IMR-90 (cell line): Measurements from ENCODE around the gene MYCBPAP. TPM values are rescaled to one million over a fixed set of nuclear protein-coding genes. Genes with fewer than 3 reads are reported as not detected.

ENCODE experiments used
- ATAC-seq: fragments of 200-7000 bp; cut with Tn5 transposase; 2 replicates; pipeline ENCODE4 v1.9.1; 2020; ENCODE audit warnings: low read depth, mild to moderate bottlenecking, moderate library complexity
- Bru-seq: library from RNA; stranded (reverse); fragments of 400-500 nt; gene quantifications from one replicate; lab custom pipeline; 2021; lab: Mats Ljungman, UMichigan
- BruChase-seq, 2 experiments: library from RNA; stranded (reverse); fragments of 400-500 nt; gene quantifications; one replicate each; lab custom pipeline; 2021; lab: Mats Ljungman, UMichigan
- BruUV-seq: library from RNA; stranded (reverse); fragments of 400-500 nt; replicated peaks from 2 replicates; lab custom pipeline; 2021; lab: Mats Ljungman, UMichigan
- CTCF ChIA-PET: fragments of 300-600 bp; formaldehyde crosslinking; extraction: SDS; loops from one replicate; lab custom pipeline; 2021; ENCODE audit warnings: antibody characterized with exemption; lab: Yijun Ruan, JAX
- POLR2A ChIA-PET: fragments of 300-600 bp; sonication (Branson Sonifier 250); formaldehyde crosslinking; loops from one replicate; lab custom pipeline; 2022; ENCODE audit warnings: antibody characterized with exemption; ENCODE audit not compliant: unreplicated experiment; lab: Charles Lee
- DNase-seq: peaks from one replicate; pipeline ENCODE4 v3.0.0; 2013
- H2AFZ ChIP-seq: replicated peaks from 2 replicates; pipeline ENCODE3; 2013; ENCODE audit warnings: low read length, mild to moderate bottlenecking; ENCODE audit not compliant: poor library complexity
- H2AK5ac ChIP-seq: 2 replicates; pipeline ENCODE4 v1.6.1; 2013; ENCODE audit warnings: low read depth, low read length, inconsistent platforms
- H2AK9ac ChIP-seq: replicated peaks from 2 replicates; pipeline ENCODE3; 2013; ENCODE audit warnings: mild to moderate bottlenecking, low read depth, low read length, moderate library complexity; ENCODE audit not compliant: poor library complexity
- H2BK120ac ChIP-seq: 2 replicates; pipeline ENCODE4 v1.6.1; 2013; ENCODE audit warnings: low read depth, low read length, inconsistent platforms
- H2BK15ac ChIP-seq: 3 replicates; pipeline ENCODE4 v1.6.1; 2013; ENCODE audit warnings: low read depth, low read length, inconsistent platforms
- H2BK20ac ChIP-seq: 2 replicates; pipeline ENCODE4 v1.6.1; 2013; ENCODE audit warnings: low read depth, mild to moderate bottlenecking, inconsistent platforms, low read length, moderate library complexity
- H2BK5ac ChIP-seq: 2 replicates; pipeline ENCODE4 v1.6.1; 2013; ENCODE audit warnings: mild to moderate bottlenecking, low read depth, low read length, inconsistent platforms; ENCODE audit not compliant: poor library complexity, severe bottlenecking
- H3K14ac ChIP-seq: replicated peaks from 2 replicates; pipeline ENCODE4 v1.6.1; 2013; ENCODE audit warnings: low read depth, low read length, inconsistent platforms
- H3K18ac ChIP-seq: 2 replicates; pipeline ENCODE4 v1.6.1; 2013; ENCODE audit warnings: low read depth, low read length, control low read depth
- H3K23ac ChIP-seq: 2 replicates; pipeline ENCODE4 v1.6.1; 2013; ENCODE audit warnings: low read depth, low read length, inconsistent platforms
- H3K27ac ChIP-seq: 2 replicates; pipeline ENCODE4 v1.5.1; 2013; ENCODE audit warnings: mild to moderate bottlenecking, control low read depth, low read length; ENCODE audit not compliant: insufficient read depth
- H3K27me3 ChIP-seq: 2 replicates; pipeline ENCODE4 v1.6.1; 2013; ENCODE audit warnings: low read length; ENCODE audit not compliant: control insufficient read depth, insufficient read depth
- H3K36me3 ChIP-seq: 2 replicates; pipeline ENCODE4 v1.6.1; 2013; ENCODE audit warnings: low read length, mixed read lengths; ENCODE audit not compliant: control insufficient read depth, insufficient read depth
- H3K4ac ChIP-seq: 2 replicates; pipeline ENCODE4 v1.6.1; 2013; ENCODE audit warnings: low read depth, low read length, inconsistent platforms
- H3K4me1 ChIP-seq: 2 replicates; pipeline ENCODE4 v1.6.1; 2013; ENCODE audit warnings: low read length, mixed read lengths; ENCODE audit not compliant: control insufficient read depth, insufficient read depth
- H3K4me2 ChIP-seq: 2 replicates; pipeline ENCODE4 v1.6.1; 2013; ENCODE audit warnings: low read depth, mild to moderate bottlenecking, control low read depth, low read length, moderate library complexity
- H3K4me3 ChIP-seq: 2 replicates; pipeline ENCODE4 v1.5.1; 2013; ENCODE audit warnings: low read depth, mild to moderate bottlenecking, control low read depth, low read length, moderate library complexity; ENCODE audit not compliant: insufficient read depth
- H3K56ac ChIP-seq: 2 replicates; pipeline ENCODE4 v1.6.1; 2013; ENCODE audit warnings: low read length, inconsistent platforms; ENCODE audit not compliant: insufficient read depth; ENCODE audit errors: extremely low read depth
- H3K79me1 ChIP-seq, 2 experiments: 2 replicates each; pipeline ENCODE4 v1.6.1; 2013; ENCODE audit warnings: low read length in 2 of 2, inconsistent platforms in 1 of 2, low read depth in 1 of 2
- H3K9ac ChIP-seq: 2 replicates; pipeline ENCODE4 v1.6.1; 2013; ENCODE audit warnings: low read depth, low read length, control low read depth
- H3K9me1 ChIP-seq: 2 replicates; pipeline ENCODE4 v1.6.1; 2013; ENCODE audit warnings: low read length, inconsistent platforms; ENCODE audit not compliant: insufficient read depth
- H3K9me3 ChIP-seq: 2 replicates; pipeline ENCODE4 v1.6.1; 2013; ENCODE audit warnings: low read length; ENCODE audit not compliant: control insufficient read depth, insufficient read depth
- H4K20me1 ChIP-seq: 2 replicates; pipeline ENCODE4 v1.6.1; 2013; ENCODE audit warnings: low read length, inconsistent platforms; ENCODE audit not compliant: insufficient read depth
- H4K5ac ChIP-seq: 2 replicates; pipeline ENCODE4 v1.6.1; 2013; ENCODE audit warnings: mild to moderate bottlenecking, low read depth, low read length, control low read depth
- H4K8ac ChIP-seq, 2 experiments: 2 replicates each; pipeline ENCODE4 v1.6.1; 2013; ENCODE audit warnings: low read depth in 2 of 2, low read length in 2 of 2, control low read depth in 1 of 2, inconsistent platforms in 1 of 2
- H4K91ac ChIP-seq: 2 replicates; pipeline ENCODE4 v1.6.1; 2013; ENCODE audit warnings: low read depth, low read length, inconsistent platforms; ENCODE audit not compliant: insufficient read depth
- MAZ ChIP-seq: IDR thresholded peaks from 2 replicates; pipeline ENCODE4 v1.6.1; 2012; ENCODE audit warnings: low read depth, mild to moderate bottlenecking, low read length, improper control_type of control experiment, moderate library complexity, borderline replicate concordance
- RAD21 ChIP-seq: IDR thresholded peaks from 2 replicates; pipeline ENCODE4 v1.6.1; 2012; ENCODE audit warnings: low read length, improper control_type of control experiment
- WGBS, 2 experiments: methylation state at CpG; one replicate each; pipeline versions ENCODE4 v1.1.5 to v1.1.7; 2013; ENCODE audit warnings: missing lambda C conversion rate in 2 of 2; ENCODE audit not compliant: insufficient read length in 1 of 2; ENCODE audit errors: extremely low coverage in 2 of 2; 5-methylcytosine and 5-hydroxymethylcytosine counted together
- dilution Hi-C: fragments of 300-500 bp; cut with HindIII; formaldehyde crosslinking; loops from one replicate; pipeline ENCODE4 v1.14.3; 2018; ENCODE audit warnings: low sequenced_read_pairs; ENCODE audit not compliant: unreplicated experiment
- in situ Hi-C: fragments of 300-500 bp; cut with MboI; formaldehyde crosslinking; loops from 3 replicates; pipeline ENCODE4 v1.14.3; 2019; ENCODE audit warnings: low sequenced_read_pairs, inconsistent platforms, mixed read lengths
- intact Hi-C: fragments of 100-400 bp; cut with micrococcal nuclease; formaldehyde crosslinking; loops from 2 replicates; pipeline ENCODE4 v1.10.0; 2022
- long read RNA-seq: library from polyadenylated mRNA; unstranded; transcript quantifications from one replicate; pipeline ENCODE4 v2.0.0, GENCODE V29; 2021; ENCODE audit not compliant: unreplicated experiment
- polyA plus RNA-seq, 3 experiments: library from polyadenylated mRNA; depleted of rRNA; stranded (reverse); fragments of >200 nt; gene quantifications; 2 replicates each; pipeline ENCODE4 v1.2.3, GENCODE V29; 2012; ENCODE audit warnings: low replicate concordance in 1 of 3
- total RNA-seq: library from RNA; depleted of rRNA; stranded (reverse); fragments of >200 nt; gene quantifications from 2 replicates; pipeline ENCODE4 v1.2.3, GENCODE V29; 2012; rRNA removed
- TF ChIP-seq, protein P1 (sequence below): conservative IDR thresholded peaks from 2 replicates; pipeline ENCODE4 v1.5.1; 2012; ENCODE audit warnings: mild to moderate bottlenecking, low read depth, low read length, improper control_type of control experiment
- TF ChIP-seq, protein P2 (sequence below): fragments of 150-350 bp; IDR thresholded peaks from 2 replicates; pipeline ENCODE4 v1.6.1; 2017; ENCODE audit warnings: mild to moderate bottlenecking, antibody characterized with exemption, low read length, low read depth

The MYCBPAP gene, protein sequence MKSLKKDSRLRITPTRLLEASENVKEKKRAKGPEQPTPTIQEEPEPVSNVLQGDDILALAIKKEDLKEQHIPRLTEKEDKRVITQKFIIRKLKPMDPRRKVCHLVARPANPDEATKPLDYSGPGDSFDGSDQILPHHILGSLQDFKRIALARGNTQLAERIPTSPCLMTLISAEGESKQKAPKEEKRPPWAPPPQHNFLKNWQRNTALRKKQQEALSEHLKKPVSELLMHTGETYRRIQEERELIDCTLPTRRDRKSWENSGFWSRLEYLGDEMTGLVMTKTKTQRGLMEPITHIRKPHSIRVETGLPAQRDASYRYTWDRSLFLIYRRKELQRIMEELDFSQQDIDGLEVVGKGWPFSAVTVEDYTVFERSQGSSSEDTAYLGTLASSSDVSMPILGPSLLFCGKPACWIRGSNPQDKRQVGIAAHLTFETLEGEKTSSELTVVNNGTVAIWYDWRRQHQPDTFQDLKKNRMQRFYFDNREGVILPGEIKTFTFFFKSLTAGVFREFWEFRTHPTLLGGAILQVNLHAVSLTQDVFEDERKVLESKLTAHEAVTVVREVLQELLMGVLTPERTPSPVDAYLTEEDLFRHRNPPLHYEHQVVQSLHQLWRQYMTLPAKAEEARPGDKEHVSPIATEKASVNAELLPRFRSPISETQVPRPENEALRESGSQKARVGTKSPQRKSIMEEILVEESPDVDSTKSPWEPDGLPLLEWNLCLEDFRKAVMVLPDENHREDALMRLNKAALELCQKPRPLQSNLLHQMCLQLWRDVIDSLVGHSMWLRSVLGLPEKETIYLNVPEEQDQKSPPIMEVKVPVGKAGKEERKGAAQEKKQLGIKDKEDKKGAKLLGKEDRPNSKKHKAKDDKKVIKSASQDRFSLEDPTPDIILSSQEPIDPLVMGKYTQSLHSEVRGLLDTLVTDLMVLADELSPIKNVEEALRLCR
- total RNA-seq (under 0.01 and 0.18 TPM in 2 replicates), polyA plus RNA-seq (2012; rRNA removed) (0.17 and 0.30 TPM in 2 replicates), Bru-seq, nascent RNA (percentile 28 among the genes with signal in this experiment), BruChase-seq, experiment 1, labeled RNA remaining after a 6-hour chase (percentile 37 among the genes with signal in this experiment), BruChase-seq, experiment 2, labeled RNA remaining after a 2-hour chase (percentile 25 among the genes with signal in this experiment)
- polyA plus RNA-seq (2012; cell fraction: cytosol; rRNA removed), result 0.07 and 0.42 TPM in 2 replicates
- polyA plus RNA-seq (2012; cell fraction: nucleus; rRNA removed; ENCODE audit: low replicate concordance), result 0.82 and 2.1 TPM in 2 replicates
- long read RNA-seq, partial matches to known transcripts, result 0 of 1 reads
- long read RNA-seq, other reads (novel, unspliced or antisense), result 1 of 1 reads

DNA sequence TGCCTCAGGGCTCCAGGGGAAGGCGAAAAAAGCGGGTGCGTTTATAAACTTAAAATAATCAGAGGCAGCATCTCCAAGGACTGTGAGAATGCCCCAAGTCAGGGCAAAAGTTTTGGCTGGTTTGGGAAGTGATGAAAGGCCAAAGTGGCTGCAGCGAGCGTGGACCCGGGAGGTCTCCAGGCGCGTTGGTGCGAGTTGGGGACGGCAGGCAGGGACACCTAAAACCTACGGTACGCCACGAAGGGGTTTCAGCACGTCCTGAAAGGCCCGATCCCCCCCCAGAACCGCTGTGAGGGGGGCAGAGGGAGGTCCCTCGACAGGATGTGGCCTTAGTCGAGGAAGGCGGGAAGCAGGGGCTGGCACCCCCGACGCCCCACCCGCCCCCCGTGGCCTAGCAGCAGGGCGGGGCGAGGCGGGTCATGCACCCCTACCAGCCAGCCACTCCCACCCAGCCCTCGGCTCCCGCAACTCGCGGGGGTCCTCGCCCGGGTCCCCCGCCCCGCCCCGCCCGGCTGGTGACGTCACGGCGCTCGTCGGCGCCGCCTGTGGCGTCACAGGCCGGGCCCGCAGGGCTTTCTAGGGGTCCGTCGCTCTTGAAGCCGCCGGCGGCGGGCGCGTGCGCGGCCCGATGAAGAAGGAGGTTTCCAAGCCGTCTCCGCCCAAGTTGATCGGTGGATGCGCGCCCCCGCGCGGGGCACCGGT, at the start of gene MYCBPAP:
Gene MYCBPAP (plus strand): TSS at position 569 of the 702 bp plus-strand sequence. CDS start 236 bp downstream, outside the sequence.
- Histone ChIP-seq H2AK9ac (peak within 1 kb of the TSS; percentile 69), H3K4me2 (peak within 1 kb of the TSS; percentile 62), H3K4me1 (peaks cover 4% of the 10 kb centered on the region), H2AFZ (peak within 1 kb of the TSS; percentile 96), H4K5ac (peak within 1 kb of the TSS; percentile 90), H4K8ac (peak within 1 kb of the TSS; percentile 97 to 98), H3K27me3 (no peaks in the 10 kb centered on the region; the same call in 1 of the 2 replicates), H3K4me3 (peak within 1 kb of the TSS; percentile 43), H3K14ac (peak within 1 kb of the TSS; percentile 91), H2BK120ac (peak within 1 kb of the TSS; percentile 33), H3K23ac (peak within 1 kb of the TSS; percentile 56), H3K56ac (peak within 1 kb of the TSS; percentile 17; the same call in 1 of the 2 replicates), H4K20me1 (no peaks in the 10 kb centered on the region), H3K36me3 (no peaks in the 10 kb centered on the region), H3K9ac (peak within 1 kb of the TSS; percentile 53), H2BK5ac (no peak within 1 kb of the TSS), H2AK5ac (peak within 1 kb of the TSS; percentile 67; the same call in 1 of the 2 replicates), H3K9me3 (no peaks in the 10 kb centered on the region), H3K4ac (peak within 1 kb of the TSS; percentile 89), H4K91ac (peak within 1 kb of the TSS; percentile 76), H3K79me1 (peaks cover 0 to 3% of the 10 kb centered on the region in 2 experiments; a peak in 1 of 4 replicates), H3K18ac (no peak within 1 kb of the TSS; the same call in 1 of the 2 replicates), H2BK20ac (no peak within 1 kb of the TSS), H3K27ac (peak within 1 kb of the TSS; percentile 6), H2BK15ac (no peak within 1 kb of the TSS), H3K9me1 (peaks cover 16% of the 10 kb centered on the region)
- POLR2A ChIA-PET, result no interaction called here
- in situ Hi-C loops (no loop called here), dilution Hi-C loops (no loop called here), intact Hi-C loops (no loop called here)
- CTCF ChIA-PET, result no interaction called here
- DNase-seq, result peak; percentile 68
- WGBS, 2 experiments, result 8% methylated on average over 31 of the region's 66 CpGs; no CpG with 5 or more reads in 1 of the 2 experiments
- no TSS peak for BruUV-seq
- ATAC-seq, result peak; percentile 85
- TF ChIP-seq, protein P1, sequence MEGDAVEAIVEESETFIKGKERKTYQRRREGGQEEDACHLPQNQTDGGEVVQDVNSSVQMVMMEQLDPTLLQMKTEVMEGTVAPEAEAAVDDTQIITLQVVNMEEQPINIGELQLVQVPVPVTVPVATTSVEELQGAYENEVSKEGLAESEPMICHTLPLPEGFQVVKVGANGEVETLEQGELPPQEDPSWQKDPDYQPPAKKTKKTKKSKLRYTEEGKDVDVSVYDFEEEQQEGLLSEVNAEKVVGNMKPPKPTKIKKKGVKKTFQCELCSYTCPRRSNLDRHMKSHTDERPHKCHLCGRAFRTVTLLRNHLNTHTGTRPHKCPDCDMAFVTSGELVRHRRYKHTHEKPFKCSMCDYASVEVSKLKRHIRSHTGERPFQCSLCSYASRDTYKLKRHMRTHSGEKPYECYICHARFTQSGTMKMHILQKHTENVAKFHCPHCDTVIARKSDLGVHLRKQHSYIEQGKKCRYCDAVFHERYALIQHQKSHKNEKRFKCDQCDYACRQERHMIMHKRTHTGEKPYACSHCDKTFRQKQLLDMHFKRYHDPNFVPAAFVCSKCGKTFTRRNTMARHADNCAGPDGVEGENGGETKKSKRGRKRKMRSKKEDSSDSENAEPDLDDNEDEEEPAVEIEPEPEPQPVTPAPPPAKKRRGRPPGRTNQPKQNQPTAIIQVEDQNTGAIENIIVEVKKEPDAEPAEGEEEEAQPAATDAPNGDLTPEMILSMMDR, result 0 out of 2 replicates have a peak, but pooled peaks have one; percentile 9
- TF ChIP-seq MAZ, result peak; percentile 22; the same call in 1 of the 2 replicates
- TF ChIP-seq, protein P2, sequence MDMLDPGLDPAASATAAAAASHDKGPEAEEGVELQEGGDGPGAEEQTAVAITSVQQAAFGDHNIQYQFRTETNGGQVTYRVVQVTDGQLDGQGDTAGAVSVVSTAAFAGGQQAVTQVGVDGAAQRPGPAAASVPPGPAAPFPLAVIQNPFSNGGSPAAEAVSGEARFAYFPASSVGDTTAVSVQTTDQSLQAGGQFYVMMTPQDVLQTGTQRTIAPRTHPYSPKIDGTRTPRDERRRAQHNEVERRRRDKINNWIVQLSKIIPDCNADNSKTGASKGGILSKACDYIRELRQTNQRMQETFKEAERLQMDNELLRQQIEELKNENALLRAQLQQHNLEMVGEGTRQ, result no peak
- no peak for TF ChIP-seq RAD21
